ENCODE data around the gene ABLIM1. TPM values are rescaled to one million over a fixed set of nuclear protein-coding genes. Genes with fewer than 3 reads are reported as not detected.

Gene ABLIM1
- total and polyA plus RNA-seq, 2 of the 13 experiments (the other 11 are each of a cell fraction or from before 2014, with no cell fraction given) = 59.4 to 92.7 TPM

- no peak for TF ChIP-seq ZNF710 (CRISPR knock-in tag; IDR thresholded peaks at IDR 0.05; ENCODE audit: borderline replicate concordance)
- no peak for TF ChIP-seq RORA (CRISPR knock-in tag; IDR thresholded peaks at IDR 0.05)
- no peak for TF ChIP-seq MTF1 (CRISPR knock-in tag; IDR thresholded peaks at IDR 0.05)
- TF ChIP-seq ZNF276 (CRISPR knock-in tag; IDR thresholded peaks at IDR 0.05; ENCODE audit: low read depth) = no peak
- no peak for TF ChIP-seq ZNF350 (CRISPR knock-in tag; IDR thresholded peaks at IDR 0.05; ENCODE audit: borderline replicate concordance, low read depth)
- TF ChIP-seq ZNF512 (CRISPR knock-in tag; IDR thresholded peaks at IDR 0.05) = no peak
- TF ChIP-seq BRF2 (CRISPR knock-in tag; IDR thresholded peaks at IDR 0.05) = no peak
- no peak for TF ChIP-seq ZNF615 (CRISPR knock-in tag; IDR thresholded peaks at IDR 0.05; ENCODE audit: borderline replicate concordance)
- no peak for TF ChIP-seq SAFB2 (CRISPR knock-in tag; IDR thresholded peaks at IDR 0.05; ENCODE audit: borderline replicate concordance, low read depth)
- TF ChIP-seq NFAT5 (CRISPR knock-in tag; IDR thresholded peaks at IDR 0.05) = no peak
- TF ChIP-seq NFIB (CRISPR knock-in tag; IDR thresholded peaks at IDR 0.05; ENCODE audit: borderline replicate concordance) = no peak
- TF ChIP-seq MXD1 (CRISPR knock-in tag; IDR thresholded peaks at IDR 0.05) = no peak
- no peak for TF ChIP-seq MEIS2 (CRISPR knock-in tag; IDR thresholded peaks at IDR 0.05)
- no peak for TF ChIP-seq MBD4 (IDR thresholded peaks at IDR 0.05; ENCODE audit: borderline replicate concordance, low read length)
- TF ChIP-seq POLR2AphosphoS5 (IDR thresholded peaks at IDR 0.05; ENCODE audit: low read depth, low read length) = no peak
These were observed 230.8 kb downstream of the ABLIM1 start (continued) for GRCh38 chr10:114427124-114427852.

Data from HepG2 (cell line).